ENCODE measurements around the gene EPB41L1. TPM values are rescaled to one million over a fixed set of nuclear protein-coding genes. Genes with fewer than 3 reads are reported as not detected.

Gene EPB41L1
- total RNA-seq, 1 donor from 2014 or later: 54.8 TPM

GRCh38 chr20:36109251-36109947 lies 45.1 kb upstream of the EPB41L1 start:
- Histone ChIP-seq H3K9me3 (no peaks in the 10 kb centered on the region), H3K4me3 (no peak overlapping the region), H3K36me3 (no peaks in the 10 kb centered on the region), H3K27me3 (no peaks in the 10 kb centered on the region), H3K4me1 (peaks cover 10% of the 10 kb centered on the region), H3K27ac (no peak overlapping the region)
- no peak for TF ChIP-seq POLR2AphosphoS5 (IDR thresholded peaks at IDR 0.05; ENCODE audit: insufficient read depth in 1 of 2, low read depth in 1 of 2)
- TF ChIP-seq POLR2A (IDR thresholded peaks at IDR 0.05): no peak
- TF ChIP-seq CTCF (IDR thresholded peaks at IDR 0.05): no peak
- intact Hi-C loops (cut with DNase I): no loop called here
- no peak for DNase-seq (ENCODE audit: extremely low spot score in 2 of 2)

GRCh38 chr20:36110994-36111393 lies 43.5 kb upstream of the EPB41L1 start:
- DNase-seq (ENCODE audit: extremely low spot score in 2 of 2): no peak
- Histone ChIP-seq H3K27ac (no peak overlapping the region), H3K9me3 (no peaks in the 10 kb centered on the region)

GRCh38 chr20:36112112-36112511 lies 42.4 kb upstream of the EPB41L1 start:
- H3K27ac ChIP-seq: no peak overlapping the region

More at GRCh38 chr20:36110994-36111393, 43.5 kb upstream of the EPB41L1 start:
- H3K27me3 ChIP-seq: no peaks in the 10 kb centered on the region
- no peak overlapping the region for H3K4me3 ChIP-seq
- intact Hi-C loops (cut with DNase I): no loop called here
- TF ChIP-seq CTCF (IDR thresholded peaks at IDR 0.05): no peak
- no peak for TF ChIP-seq POLR2AphosphoS5 (IDR thresholded peaks at IDR 0.05; ENCODE audit: insufficient read depth in 1 of 2, low read depth in 1 of 2)
- TF ChIP-seq POLR2A (IDR thresholded peaks at IDR 0.05): no peak
- peaks cover 10% of the 10 kb centered on the region for H3K4me1 ChIP-seq
- no peaks in the 10 kb centered on the region for H3K36me3 ChIP-seq

GRCh38 chr20:36113036-36113435 lies 41.5 kb upstream of the EPB41L1 start:
- intact Hi-C loops (cut with DNase I): no loop called here
- H3K27ac ChIP-seq: no peak overlapping the region
- H3K9me3 ChIP-seq: no peaks in the 10 kb centered on the region
- H3K27me3 ChIP-seq: no peaks in the 10 kb centered on the region
- peaks cover 10% of the 10 kb centered on the region for H3K4me1 ChIP-seq
- no peak for DNase-seq (ENCODE audit: extremely low spot score in 2 of 2)
- H3K36me3 ChIP-seq: no peaks in the 10 kb centered on the region
- no peak overlapping the region for H3K4me3 ChIP-seq
- no peak for TF ChIP-seq POLR2A (IDR thresholded peaks at IDR 0.05)
- no peak for TF ChIP-seq CTCF (IDR thresholded peaks at IDR 0.05)
- TF ChIP-seq POLR2AphosphoS5 (IDR thresholded peaks at IDR 0.05; ENCODE audit: insufficient read depth in 1 of 2, low read depth in 1 of 2): no peak

More at GRCh38 chr20:36112112-36112511, 42.4 kb upstream of the EPB41L1 start:
- TF ChIP-seq POLR2AphosphoS5 (IDR thresholded peaks at IDR 0.05; ENCODE audit: insufficient read depth in 1 of 2, low read depth in 1 of 2) (peak in 1 of 2 donors; percentile 35), POLR2A (IDR thresholded peaks at IDR 0.05) (no peak), CTCF (IDR thresholded peaks at IDR 0.05) (no peak)
- DNase-seq (ENCODE audit: extremely low spot score in 2 of 2): no peak
- no peaks in the 10 kb centered on the region for H3K36me3 ChIP-seq
- peaks cover 10% of the 10 kb centered on the region for H3K4me1 ChIP-seq
- H3K9me3 ChIP-seq: no peaks in the 10 kb centered on the region
- intact Hi-C loops (cut with DNase I): no loop called here
- H3K27me3 ChIP-seq: no peaks in the 10 kb centered on the region
- no peak overlapping the region for H3K4me3 ChIP-seq

- H3K27ac ChIP-seq: no peak overlapping the region
- H3K36me3 ChIP-seq: no peaks in the 10 kb centered on the region
- no peaks in the 10 kb centered on the region for H3K9me3 ChIP-seq
- TF ChIP-seq POLR2A (IDR thresholded peaks at IDR 0.05): no peak
- peaks cover 10% of the 10 kb centered on the region for H3K4me1 ChIP-seq
- no peaks in the 10 kb centered on the region for H3K27me3 ChIP-seq
- intact Hi-C loops (cut with DNase I): no loop called here
- DNase-seq (ENCODE audit: extremely low spot score in 2 of 2): no peak
- H3K4me3 ChIP-seq: no peak overlapping the region
These were observed 40.8 kb upstream of the EPB41L1 start for GRCh38 chr20:36113566-36114250.

Data from vagina (tissue), 2 donors.